ENCODE data around the gene LYZ. TPM values are rescaled to one million over a fixed set of nuclear protein-coding genes. Genes with fewer than 3 reads are reported as not detected.

LYZ gene
- total RNA-seq, result under 0.01 and 1.0 TPM in 2 replicates

DNA sequence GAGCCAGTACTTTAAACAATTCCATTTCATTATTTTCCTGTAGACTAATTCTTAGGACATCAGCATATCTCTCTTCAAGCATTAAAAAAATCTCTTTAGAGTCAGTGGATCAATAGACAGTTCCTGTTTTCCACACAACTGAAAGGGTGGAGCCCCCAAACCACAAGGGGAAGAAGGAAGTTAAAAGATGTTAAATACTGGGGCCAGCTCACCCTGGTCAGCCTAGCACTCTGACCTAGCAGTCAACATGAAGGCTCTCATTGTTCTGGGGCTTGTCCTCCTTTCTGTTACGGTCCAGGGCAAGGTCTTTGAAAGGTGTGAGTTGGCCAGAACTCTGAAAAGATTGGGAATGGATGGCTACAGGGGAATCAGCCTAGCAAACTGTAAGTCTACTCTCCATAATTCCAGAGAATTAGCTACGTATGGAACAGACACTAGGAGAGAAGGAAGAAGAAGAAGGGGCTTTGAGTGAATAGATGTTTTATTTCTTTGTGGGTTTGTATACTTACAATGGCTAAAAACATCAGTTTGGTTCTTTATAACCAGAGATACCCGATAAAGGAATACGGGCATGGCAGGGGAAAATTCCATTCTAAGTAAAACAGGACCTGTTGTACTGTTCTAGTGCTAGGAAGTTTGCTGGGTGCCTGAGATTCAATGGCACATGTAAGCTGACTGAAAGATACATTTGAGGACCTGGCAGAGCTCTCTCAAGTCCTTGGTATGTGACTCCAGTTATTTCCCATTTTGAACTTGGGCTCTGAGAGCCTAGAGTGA lies at the start of gene LYZ:
Gene LYZ (plus strand): TSS at position 220 of the 777 bp plus-strand sequence. CDS start 28 bp downstream, at position 248.

DNA sequence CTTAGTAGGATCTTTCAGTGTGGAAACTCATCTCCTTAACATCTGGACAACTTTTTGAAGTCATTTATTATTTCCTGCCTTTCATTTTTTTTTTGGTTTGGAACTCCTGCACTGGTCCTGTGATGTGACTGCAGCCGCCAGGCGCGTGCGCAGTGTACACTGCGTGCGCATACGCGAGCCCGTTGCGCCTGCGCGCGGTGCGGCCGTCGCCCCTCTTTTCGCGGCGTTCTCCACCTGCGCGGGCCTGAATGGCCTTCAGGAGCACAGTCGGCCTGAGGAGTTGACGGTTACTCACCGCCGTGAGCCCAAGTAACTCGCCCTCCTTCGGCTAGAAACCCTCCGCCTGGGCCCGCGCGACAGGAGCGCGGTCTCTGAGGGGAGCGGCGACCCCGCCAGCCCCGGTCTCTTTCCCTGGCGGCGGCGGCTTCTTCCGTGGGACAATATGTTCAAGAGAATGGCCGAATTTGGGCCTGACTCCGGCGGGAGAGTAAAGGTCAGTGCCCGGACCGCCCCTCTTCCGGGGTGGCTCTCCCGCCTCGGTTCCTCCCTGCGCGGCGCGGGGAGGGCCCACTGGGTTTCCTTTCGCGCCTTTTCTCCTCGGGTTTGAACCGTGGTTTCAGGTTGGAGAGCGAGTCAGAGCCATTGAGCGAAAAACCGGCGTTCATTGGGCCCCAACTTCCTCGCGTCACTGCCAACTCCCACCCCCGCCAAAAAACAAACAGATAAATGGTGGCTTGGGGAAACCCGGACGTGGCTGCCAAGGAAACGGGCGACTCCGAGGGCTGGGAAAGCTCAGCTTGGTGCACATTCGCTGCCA lies 11.6 kb downstream of the LYZ start, which contains the start of gene YEATS4:
Gene YEATS4 (plus strand): TSS at position 213 of the 817 bp plus-strand sequence. CDS start 230 bp downstream, at position 443.

Small RNAs within 50 kb of the gene (small RNA-seq; reads per million reads assigned to genes)
- gene RN7SL804P (ENCODE audit: low replicate concordance), result not detected

Other genes starting within 250 kb of the LYZ start
- gene CPSF6, start 108.8 kb upstream of the LYZ start, total RNA-seq, result 13.6 and 34.8 TPM in 2 replicates
- 15.5 and 21.9 TPM in 2 replicates for gene YEATS4, start 11.4 kb downstream of the LYZ start, total RNA-seq
- 37.0 and 47.1 TPM in 2 replicates for gene FRS2, start 122.0 kb downstream of the LYZ start, total RNA-seq
- gene CCT2, start 237.1 kb downstream of the LYZ start, total RNA-seq, result 209 and 390 TPM in 2 replicates

Data from placental pericyte (primary cell).